CD8-positive, alpha-beta memory T cell (primary cell): ENCODE measurements around the gene IGFL4. TPM values are rescaled to one million over a fixed set of nuclear protein-coding genes. Genes with fewer than 3 reads are reported as not detected.

Source experiments
- CTCF ChIA-PET: fragments of 350-600 bp; sonication (Branson Sonifier 250); formaldehyde crosslinking; loops from one replicate; lab custom pipeline; 2021; ENCODE audit warnings: antibody characterized with exemption; lab: Charles Lee
- POLR2A ChIA-PET: fragments of 350-600 bp; sonication (Branson Sonifier 250); formaldehyde crosslinking; loops from one replicate; lab custom pipeline; 2021; ENCODE audit warnings: antibody characterized with exemption; lab: Charles Lee
- DNase-seq, 5 donors: peaks; one replicate each; pipeline versions ENCODE4 v3.0.0 to v3.0.0-alpha.2; 2020 to 2022; ENCODE audit warnings: mixed read lengths in 1 of 5
- H3K27ac ChIP-seq: one replicate; pipeline ENCODE4 v1.7.0; 2013; ENCODE audit warnings: low read depth, mild to moderate bottlenecking, low read length, moderate library complexity
- H3K27me3 ChIP-seq: 2 replicates; pipeline ENCODE4 v1.7.0; 2013; ENCODE audit warnings: low read length, mild to moderate bottlenecking; ENCODE audit not compliant: insufficient read depth, poor library complexity, severe bottlenecking
- H3K36me3 ChIP-seq: 2 replicates; pipeline ENCODE4 v1.7.0; 2013; ENCODE audit warnings: mild to moderate bottlenecking, low read length, moderate library complexity; ENCODE audit not compliant: insufficient read depth
- H3K4me1 ChIP-seq: 2 replicates; pipeline ENCODE4 v1.7.0; 2013; ENCODE audit warnings: mild to moderate bottlenecking, low read length, moderate library complexity; ENCODE audit not compliant: insufficient read depth
- H3K4me3 ChIP-seq: 2 replicates; pipeline ENCODE4 v1.7.0; 2013; ENCODE audit warnings: mild to moderate bottlenecking, low read length
- H3K9me3 ChIP-seq: 2 replicates; pipeline ENCODE4 v1.7.0; 2013; ENCODE audit warnings: mild to moderate bottlenecking, low read length
- H3K27ac Mint-ChIP-seq, 8 donors: one replicate each; pipeline ENCODE4 v1.8.0; 2020 to 2021; ENCODE audit warnings: mixed read lengths in 8 of 8, mild to moderate bottlenecking in 6 of 8, inconsistent platforms in 3 of 8, moderate library complexity in 3 of 8
- H3K27me3 Mint-ChIP-seq, 2 donors: one replicate each; pipeline ENCODE4 v1.8.0; 2020 to 2021; ENCODE audit warnings: mixed read lengths in 2 of 2, mild to moderate bottlenecking in 1 of 2, moderate library complexity in 1 of 2
- H3K36me3 Mint-ChIP-seq, 3 donors: one replicate each; pipeline ENCODE4 v1.8.0; 2020 to 2021; ENCODE audit warnings: mixed read lengths in 3 of 3, inconsistent platforms in 1 of 3, mild to moderate bottlenecking in 1 of 3
- H3K4me1 Mint-ChIP-seq, 3 donors: one replicate each; pipeline ENCODE4 v1.8.0; 2020 to 2021; ENCODE audit warnings: mixed read lengths in 3 of 3, inconsistent platforms in 1 of 3, mild to moderate bottlenecking in 1 of 3
- H3K4me3 Mint-ChIP-seq, 7 donors: one replicate each; pipeline ENCODE4 v1.8.0; 2020 to 2021; ENCODE audit warnings: mixed read lengths in 7 of 7, mild to moderate bottlenecking in 6 of 7, moderate library complexity in 4 of 7, inconsistent platforms in 2 of 7
- H3K9me3 Mint-ChIP-seq, 5 donors: one replicate each; pipeline ENCODE4 v1.8.0; 2020 to 2022; ENCODE audit warnings: mixed read lengths in 5 of 5, mild to moderate bottlenecking in 3 of 5, moderate library complexity in 2 of 5, inconsistent platforms in 1 of 5
- polyA plus RNA-seq: library from polyadenylated mRNA; unstranded; fragments of 300-500 nt; fragmentation: Illumina TruSeq; gene quantifications from one replicate; pipeline ENCODE4 v1.2.3, GENCODE V29; 2021
- total RNA-seq, 2 experiments: library from RNA; stranded (reverse); gene quantifications; one replicate each; pipeline ENCODE4 v1.2.3, GENCODE V29; 2021

The IGFL4 gene
- total and polyA plus RNA-seq, 3 experiments from 2014 or later: not detected

- Histone ChIP-seq H3K27ac (no peak overlapping the region), H3K9me3 (no peaks in the 10 kb centered on the region), H3K4me1 (no peaks in the 10 kb centered on the region), H3K36me3 (no peaks in the 10 kb centered on the region), H3K27me3 (peaks cover 8% of the 10 kb centered on the region), H3K4me3 (no peak overlapping the region)
- ChIA-PET CTCF (no interaction called here), POLR2A (interaction anchor here (0.6 kb wide), 1 partner anchor 45 kb away, joined by 8 read pairs; no protein-coding TSS in a partner anchor)
- Mint-ChIP-seq H3K27ac (no peak overlapping the region), H3K4me1 (no peaks in the 10 kb centered on the region), H3K4me3 (no peak overlapping the region), H3K36me3 (no peaks in the 10 kb centered on the region), H3K9me3 (no peaks in the 10 kb centered on the region), H3K27me3 (peaks cover 39 to 89% of the 10 kb centered on the region in 2 donors)
- DNase-seq: no peak
Measured at GRCh38 chr19:46068345-46069258, 27.8 kb upstream of the IGFL4 start.

GRCh38 chr19:46067691-46068090 is 26.9 kb upstream of the IGFL4 start:
- Mint-ChIP-seq H3K36me3 (no peaks in the 10 kb centered on the region), H3K4me1 (no peaks in the 10 kb centered on the region), H3K4me3 (no peak overlapping the region), H3K9me3 (no peaks in the 10 kb centered on the region), H3K27me3 (peaks cover 39 to 87% of the 10 kb centered on the region in 2 donors), H3K27ac (peak overlapping the region in 1 of 8 donors; percentile 54)
- ChIA-PET CTCF (interaction anchor here (1.0 kb wide), 1 partner anchor 14 kb away, joined by 3 read pairs; no protein-coding TSS in a partner anchor), POLR2A (no interaction called here)
- peaks cover 8% of the 10 kb centered on the region for H3K27me3 ChIP-seq
- no peak overlapping the region for H3K27ac ChIP-seq
- no peak overlapping the region for H3K4me3 ChIP-seq
- H3K4me1 ChIP-seq: no peaks in the 10 kb centered on the region
- no peak for DNase-seq
- H3K9me3 ChIP-seq: no peaks in the 10 kb centered on the region
- no peaks in the 10 kb centered on the region for H3K36me3 ChIP-seq

GRCh38 chr19:46066471-46066870 is 25.7 kb upstream of the IGFL4 start:
- H3K4me1 ChIP-seq: no peaks in the 10 kb centered on the region
- peaks cover 0 to 2% (median 0%) of the 10 kb centered on the region in 5 donors for H3K9me3 Mint-ChIP-seq
- H3K27ac Mint-ChIP-seq: no peak overlapping the region
- H3K36me3 Mint-ChIP-seq: no peaks in the 10 kb centered on the region
- CTCF ChIA-PET: interaction anchor here (1.2 kb wide), 1 partner anchor 38 kb away, joined by 3 read pairs; no protein-coding TSS in a partner anchor
- POLR2A ChIA-PET: no interaction called here
- H3K27ac ChIP-seq: no peak overlapping the region
- H3K4me3 ChIP-seq: no peak overlapping the region
- H3K27me3 ChIP-seq: peaks cover 8% of the 10 kb centered on the region
- no peak overlapping the region for H3K4me3 Mint-ChIP-seq
- H3K9me3 ChIP-seq: no peaks in the 10 kb centered on the region
- H3K27me3 Mint-ChIP-seq: peaks cover 36 to 90% of the 10 kb centered on the region in 2 donors
- DNase-seq: no peak
- no peaks in the 10 kb centered on the region for H3K36me3 ChIP-seq
- no peaks in the 10 kb centered on the region for H3K4me1 Mint-ChIP-seq

GRCh38 chr19:46065486-46066071 is 24.8 kb upstream of the IGFL4 start:
- H3K4me3 ChIP-seq: no peak overlapping the region
- POLR2A ChIA-PET: no interaction called here
- peaks cover 8% of the 10 kb centered on the region for H3K27me3 ChIP-seq
- Mint-ChIP-seq H3K9me3 (peaks cover 0 to 7% (median 0%) of the 10 kb centered on the region in 5 donors), H3K4me1 (no peaks in the 10 kb centered on the region), H3K36me3 (no peaks in the 10 kb centered on the region), H3K27me3 (peaks cover 32 to 81% of the 10 kb centered on the region in 2 donors), H3K27ac (no peak overlapping the region), H3K4me3 (no peak overlapping the region)
- CTCF ChIA-PET: interaction anchor here (1.2 kb wide), 1 partner anchor 37 kb away, joined by 3 read pairs; no protein-coding TSS in a partner anchor
- no peaks in the 10 kb centered on the region for H3K9me3 ChIP-seq
- no peaks in the 10 kb centered on the region for H3K36me3 ChIP-seq
- no peak overlapping the region for H3K27ac ChIP-seq
- no peak for DNase-seq
- H3K4me1 ChIP-seq: no peaks in the 10 kb centered on the region

- Mint-ChIP-seq H3K4me3 (no peak overlapping the region), H3K27ac (no peak overlapping the region), H3K4me1 (no peaks in the 10 kb centered on the region), H3K36me3 (no peaks in the 10 kb centered on the region), H3K27me3 (peaks cover 43 to 74% of the 10 kb centered on the region in 2 donors), H3K9me3 (peaks cover 0 to 17% (median 8%) of the 10 kb centered on the region in 5 donors)
- Histone ChIP-seq H3K27ac (no peak overlapping the region), H3K4me1 (no peaks in the 10 kb centered on the region), H3K9me3 (no peaks in the 10 kb centered on the region), H3K4me3 (no peak overlapping the region), H3K36me3 (no peaks in the 10 kb centered on the region), H3K27me3 (peaks cover 4% of the 10 kb centered on the region)
- CTCF ChIA-PET: no interaction called here
- DNase-seq: no peak
- POLR2A ChIA-PET: no interaction called here
Measured at GRCh38 chr19:46063201-46063600, 22.4 kb upstream of the IGFL4 start.

- Histone ChIP-seq H3K4me1 (no peaks in the 10 kb centered on the region), H3K36me3 (no peaks in the 10 kb centered on the region), H3K27ac (no peak overlapping the region), H3K9me3 (no peaks in the 10 kb centered on the region), H3K27me3 (peaks cover 13% of the 10 kb centered on the region), H3K4me3 (no peak overlapping the region)
- no peak overlapping the region for H3K27ac Mint-ChIP-seq
- H3K4me1 Mint-ChIP-seq: no peaks in the 10 kb centered on the region
- H3K27me3 Mint-ChIP-seq: peaks cover 32 to 69% of the 10 kb centered on the region in 2 donors
- CTCF ChIA-PET: no interaction called here
- POLR2A ChIA-PET: no interaction called here
- no peak for DNase-seq
- H3K36me3 Mint-ChIP-seq: no peaks in the 10 kb centered on the region
- H3K9me3 Mint-ChIP-seq: peaks cover 0 to 17% (median 8%) of the 10 kb centered on the region in 5 donors
- no peak overlapping the region for H3K4me3 Mint-ChIP-seq
Measured at GRCh38 chr19:46060012-46060411, 19.2 kb upstream of the IGFL4 start.

GRCh38 chr19:46058778-46059177 is 18.0 kb upstream of the IGFL4 start:
- H3K27ac Mint-ChIP-seq: peak overlapping the region in 1 of 8 donors; percentile 11
- ChIA-PET POLR2A (no interaction called here), CTCF (no interaction called here)
- peaks cover 0 to 17% (median 8%) of the 10 kb centered on the region in 5 donors for H3K9me3 Mint-ChIP-seq
- Histone ChIP-seq H3K4me1 (no peaks in the 10 kb centered on the region), H3K36me3 (no peaks in the 10 kb centered on the region), H3K9me3 (no peaks in the 10 kb centered on the region), H3K27ac (no peak overlapping the region), H3K4me3 (no peak overlapping the region), H3K27me3 (peaks cover 9% of the 10 kb centered on the region)
- H3K27me3 Mint-ChIP-seq: peaks cover 31 to 73% of the 10 kb centered on the region in 2 donors
- H3K36me3 Mint-ChIP-seq: no peaks in the 10 kb centered on the region
- no peak overlapping the region for H3K4me3 Mint-ChIP-seq
- no peak for DNase-seq
- H3K4me1 Mint-ChIP-seq: no peaks in the 10 kb centered on the region

- peaks cover 9% of the 10 kb centered on the region for H3K27me3 ChIP-seq
- POLR2A ChIA-PET: no interaction called here
- H3K9me3 ChIP-seq: no peaks in the 10 kb centered on the region
- no peak overlapping the region for H3K27ac ChIP-seq
- CTCF ChIA-PET: no interaction called here
- H3K4me1 Mint-ChIP-seq: no peaks in the 10 kb centered on the region
- no peaks in the 10 kb centered on the region for H3K36me3 ChIP-seq
- H3K36me3 Mint-ChIP-seq: no peaks in the 10 kb centered on the region
- no peak overlapping the region for H3K27ac Mint-ChIP-seq
- no peaks in the 10 kb centered on the region for H3K4me1 ChIP-seq
- H3K27me3 Mint-ChIP-seq: peaks cover 24 to 70% of the 10 kb centered on the region in 2 donors
- no peak for DNase-seq
- no peak overlapping the region for H3K4me3 Mint-ChIP-seq
- H3K9me3 Mint-ChIP-seq: peaks cover 0 to 16% (median 8%) of the 10 kb centered on the region in 5 donors
- H3K4me3 ChIP-seq: no peak overlapping the region
Measured at GRCh38 chr19:46056536-46056935, 15.7 kb upstream of the IGFL4 start.
